Natural killer cell (primary cell): Measurements from ENCODE around the gene PUM2. TPM values are rescaled to one million over a fixed set of nuclear protein-coding genes. Genes with fewer than 3 reads are reported as not detected.

Experiments
- ATAC-seq, 3 donors: fragments of 150-1000 bp in 2 of 3; fragments of 200-7000 bp in 1 of 3; cut with Tn5 transposase; 1 replicate in 1 of 3; 2 replicates in 2 of 3; pipeline ENCODE4 v1.10.0; 2021; ENCODE audit warnings: mild to moderate bottlenecking in 2 of 3, moderate library complexity in 2 of 3
- DNase-seq, 2 donors: peaks; one replicate each; pipeline versions ENCODE4 v3.0.0 to v3.0.0-alpha.2; 2013 to 2021; ENCODE audit warnings: mixed read lengths in 1 of 2
- H3K27ac ChIP-seq: one replicate; pipeline ENCODE4 v1.5.1; 2013; ENCODE audit warnings: mild to moderate bottlenecking, low read length
- H3K27me3 ChIP-seq: one replicate; pipeline ENCODE4 v1.6.1; 2013; ENCODE audit warnings: low read length; ENCODE audit not compliant: control insufficient read depth, insufficient read depth
- H3K36me3 ChIP-seq: one replicate; pipeline ENCODE4 v1.6.1; 2013; ENCODE audit warnings: low read length; ENCODE audit not compliant: control insufficient read depth, insufficient read depth
- H3K4me1 ChIP-seq: one replicate; pipeline ENCODE4 v1.6.1; 2013; ENCODE audit warnings: low read length; ENCODE audit not compliant: control insufficient read depth, insufficient read depth
- H3K4me3 ChIP-seq: one replicate; pipeline ENCODE4 v1.5.1; 2013; ENCODE audit warnings: low read length
- H3K9me3 ChIP-seq: one replicate; pipeline ENCODE4 v1.6.1; 2013; ENCODE audit warnings: low read length; ENCODE audit not compliant: control insufficient read depth, insufficient read depth
- H3K27ac Mint-ChIP-seq, 2 donors: one replicate each; pipeline ENCODE4 v1.8.0; 2022; ENCODE audit warnings: mild to moderate bottlenecking in 2 of 2, mixed read lengths in 2 of 2, moderate library complexity in 1 of 2
- H3K27me3 Mint-ChIP-seq, 2 donors: one replicate each; pipeline ENCODE4 v1.8.0; 2022; ENCODE audit warnings: low read depth in 2 of 2, mixed read lengths in 2 of 2
- H3K36me3 Mint-ChIP-seq: one replicate; pipeline ENCODE4 v1.8.0; 2022; ENCODE audit warnings: mixed read lengths
- H3K4me1 Mint-ChIP-seq, 2 donors: one replicate each; pipeline ENCODE4 v1.8.0; 2022; ENCODE audit warnings: mixed read lengths in 2 of 2
- H3K4me3 Mint-ChIP-seq: one replicate; pipeline ENCODE4 v1.8.0; 2022; ENCODE audit warnings: mild to moderate bottlenecking, moderate library complexity, mixed read lengths
- H3K9me3 Mint-ChIP-seq, 2 donors: one replicate each; pipeline ENCODE4 v1.8.0; 2022; ENCODE audit warnings: mixed read lengths in 2 of 2
- CTCF ChIP-seq: fragments of 200-600 bp; IDR thresholded peaks from one replicate; pipeline ENCODE4 v1.8.0; 2022; ENCODE audit warnings: antibody characterized with exemption
- WGBS: methylation state at CpG from one replicate; pipeline ENCODE4 v1.1.7; 2013; ENCODE audit warnings: missing lambda C conversion rate; ENCODE audit not compliant: insufficient coverage; 5-methylcytosine and 5-hydroxymethylcytosine counted together
- intact Hi-C: fragments of 100-400 bp; cut with micrococcal nuclease; formaldehyde crosslinking; loops from one replicate; pipeline ENCODE4 v1.14.2; 2022
- total RNA-seq, 4 donors: library from RNA; stranded (reverse); fragments of 120-200 nt in 1 of 4; gene quantifications; one replicate each; pipeline versions ENCODE4 v1.2.3 to v1.2.4, GENCODE V29; 2013 to 2022

Gene PUM2
- total RNA-seq, 3 donors from 2014 or later (not counting 1 experiment from before 2014, with no cell fraction given) = 115 to 157 (median 130) TPM

- Mint-ChIP-seq H3K36me3 (no peaks in the 10 kb centered on the region), H3K27ac (peak overlapping the region in 1 of 2 donors; percentile 60), H3K4me1 (peaks cover 74 to 85% of the 10 kb centered on the region in 2 donors), H3K27me3 (no peaks in the 10 kb centered on the region), H3K9me3 (no peaks in the 10 kb centered on the region), H3K4me3 (peak overlapping the region; percentile 21)
- no peaks in the 10 kb centered on the region for H3K27me3 ChIP-seq
- no peaks in the 10 kb centered on the region for H3K9me3 ChIP-seq
- no CpG with 5 or more reads among the region's 1 CpG for WGBS
- DNase-seq (no peak), ATAC-seq (no peak)
- peaks cover 33% of the 10 kb centered on the region for H3K4me1 ChIP-seq
- no peak overlapping the region for H3K4me3 ChIP-seq
- TF ChIP-seq CTCF = no peak
- intact Hi-C loops = no loop called here
- no peaks in the 10 kb centered on the region for H3K36me3 ChIP-seq
- H3K27ac ChIP-seq = no peak overlapping the region
These were observed 11.6 kb downstream of the PUM2 start for GRCh38 chr2:20339012-20339411.

GRCh38 chr2:20334605-20335203, 15.9 kb downstream of the PUM2 start:
- Histone ChIP-seq H3K9me3 (no peaks in the 10 kb centered on the region), H3K27ac (no peak overlapping the region), H3K36me3 (no peaks in the 10 kb centered on the region), H3K4me3 (no peak overlapping the region), H3K4me1 (peaks cover 34% of the 10 kb centered on the region), H3K27me3 (no peaks in the 10 kb centered on the region)
- 53% methylated on average over 3 of the region's 5 CpGs for WGBS
- ATAC-seq (peak in 2 of 3 donors; percentile 34 to 45), DNase-seq (no peak)
- intact Hi-C loops = no loop called here
- H3K27ac Mint-ChIP-seq = peak overlapping the region; percentile 79 to 85
- H3K27me3 Mint-ChIP-seq = no peaks in the 10 kb centered on the region
- TF ChIP-seq CTCF = no peak
- peaks cover 0 to 3% of the 10 kb centered on the region in 2 donors for H3K9me3 Mint-ChIP-seq
- peak overlapping the region; percentile 53 for H3K4me3 Mint-ChIP-seq
- no peaks in the 10 kb centered on the region for H3K36me3 Mint-ChIP-seq
- H3K4me1 Mint-ChIP-seq = peaks cover 87 to 94% of the 10 kb centered on the region in 2 donors

- no peaks in the 10 kb centered on the region for H3K36me3 Mint-ChIP-seq
- peak; percentile 76 to 85 (median 81) for ATAC-seq
- H3K4me1 Mint-ChIP-seq = peaks cover 93 to 94% of the 10 kb centered on the region in 2 donors
- WGBS = 37% methylated on average over 4 of the region's 4 CpGs
- Histone ChIP-seq H3K27me3 (no peaks in the 10 kb centered on the region), H3K4me1 (peaks cover 30% of the 10 kb centered on the region), H3K27ac (no peak overlapping the region), H3K36me3 (no peaks in the 10 kb centered on the region), H3K9me3 (no peaks in the 10 kb centered on the region), H3K4me3 (no peak overlapping the region)
- peak overlapping the region; percentile 79 to 85 for H3K27ac Mint-ChIP-seq
- H3K9me3 Mint-ChIP-seq = peaks cover 0 to 3% of the 10 kb centered on the region in 2 donors
- DNase-seq = peak in 1 of 2 donors; percentile 12
- TF ChIP-seq CTCF = no peak
- intact Hi-C loops = no loop called here
- no peaks in the 10 kb centered on the region for H3K27me3 Mint-ChIP-seq
- H3K4me3 Mint-ChIP-seq = peak overlapping the region; percentile 63
These were observed 16.9 kb downstream of the PUM2 start for GRCh38 chr2:20333738-20334137.

GRCh38 chr2:20330192-20330591, 20.5 kb downstream of the PUM2 start:
- no peaks in the 10 kb centered on the region for H3K27me3 ChIP-seq
- no peaks in the 10 kb centered on the region for H3K27me3 Mint-ChIP-seq
- no peak for DNase-seq
- peaks cover 0 to 3% of the 10 kb centered on the region in 2 donors for H3K9me3 Mint-ChIP-seq
- WGBS = 81% methylated on average over 3 of the region's 3 CpGs
- H3K36me3 ChIP-seq = peaks cover 8% of the 10 kb centered on the region
- H3K4me3 ChIP-seq = no peak overlapping the region
- intact Hi-C loops = no loop called here
- peaks cover 83 to 88% of the 10 kb centered on the region in 2 donors for H3K4me1 Mint-ChIP-seq
- H3K4me1 ChIP-seq = peaks cover 18% of the 10 kb centered on the region
- H3K4me3 Mint-ChIP-seq = no peak overlapping the region
- H3K27ac ChIP-seq = no peak overlapping the region
- no peaks in the 10 kb centered on the region for H3K36me3 Mint-ChIP-seq
- ATAC-seq = no peak
- no peak for TF ChIP-seq CTCF
- H3K27ac Mint-ChIP-seq = peak overlapping the region; percentile 79 to 85
- no peaks in the 10 kb centered on the region for H3K9me3 ChIP-seq
